ENCODE measurements around the gene FGF21.

The FGF21 gene

GRCh38 chr19:48728911-48729664 is 26.2 kb upstream of the FGF21 start:
- no peak for DNase-seq

- DNase-seq, result no peak
Measured at GRCh38 chr19:48731452-48731851, 23.9 kb upstream of the FGF21 start.

- no peak for DNase-seq
Measured at GRCh38 chr19:48734625-48735024, 20.7 kb upstream of the FGF21 start.

GRCh38 chr19:48735031-48735615 is 20.2 kb upstream of the FGF21 start:
- DNase-seq, result no peak

GRCh38 chr19:48737360-48737998 is 17.8 kb upstream of the FGF21 start:
- no peak for DNase-seq

GRCh38 chr19:48738557-48739403 is 16.5 kb upstream of the FGF21 start:
- peak; percentile 68 for DNase-seq

GRCh38 chr19:48739404-48740163 is 15.7 kb upstream of the FGF21 start:
- no peak for DNase-seq

- DNase-seq, result no peak
Measured at GRCh38 chr19:48740164-48740972, 15.0 kb upstream of the FGF21 start, which contains the start of gene RASIP1. TSS of gene RASIP1 (minus strand) at chr19:48740610. CDS start at chr19:48740282, 328 bp downstream.

- DNase-seq, result no peak
Measured at GRCh38 chr19:48741129-48741999, 14.0 kb upstream of the FGF21 start.

GRCh38 chr19:48742096-48742495 is 13.2 kb upstream of the FGF21 start:
- DNase-seq, result no peak

- DNase-seq, result peak; percentile 49
Measured at GRCh38 chr19:48745208-48745995, 9.9 kb upstream of the FGF21 start.

GRCh38 chr19:48746110-48746509 is 9.2 kb upstream of the FGF21 start:
- no peak for DNase-seq

GRCh38 chr19:48746738-48747575 is 8.4 kb upstream of the FGF21 start, which contains the start of gene IZUMO1:
TSS of gene IZUMO1 (minus strand) at chr19:48746909. CDS start at chr19:48745859, 1,050 bp downstream.
- peak; percentile 90 for DNase-seq

GRCh38 chr19:48749571-48750198 is 5.6 kb upstream of the FGF21 start:
- no peak for DNase-seq

GRCh38 chr19:48750351-48750750 is 5.0 kb upstream of the FGF21 start:
- no peak for DNase-seq

- DNase-seq, result no peak
Measured at GRCh38 chr19:48750771-48751504, 4.4 kb upstream of the FGF21 start.

Data from fibroblast of skin of abdomen (primary cell).